ENCODE data around the gene MRC1.

Gene MRC1

GRCh38 chr10:17873946-17874345, 64.8 kb downstream of the MRC1 start:
- H3K4me3 Mint-ChIP-seq: no peak overlapping the region
- no peaks in the 10 kb centered on the region for H3K27me3 Mint-ChIP-seq (ENCODE audit: low read depth)
- no peaks in the 10 kb centered on the region for H3K9me3 Mint-ChIP-seq
- H3K4me1 Mint-ChIP-seq (ENCODE audit: low read depth): no peaks in the 10 kb centered on the region
- no peak for DNase-seq (ENCODE audit: low spot score)
- H3K27ac Mint-ChIP-seq: no peak overlapping the region
- no peaks in the 10 kb centered on the region for H3K36me3 Mint-ChIP-seq (ENCODE audit: low read depth)

- Mint-ChIP-seq H3K27ac (no peak overlapping the region), H3K4me3 (no peak overlapping the region), H3K36me3 (ENCODE audit: low read depth) (no peaks in the 10 kb centered on the region), H3K27me3 (ENCODE audit: low read depth) (no peaks in the 10 kb centered on the region), H3K4me1 (ENCODE audit: low read depth) (no peaks in the 10 kb centered on the region), H3K9me3 (no peaks in the 10 kb centered on the region)
- no peak for DNase-seq (ENCODE audit: low spot score)
These were observed 68.0 kb downstream of the MRC1 start for GRCh38 chr10:17877121-17877520.

- Mint-ChIP-seq H3K4me1 (ENCODE audit: low read depth) (no peaks in the 10 kb centered on the region), H3K27ac (no peak overlapping the region), H3K27me3 (ENCODE audit: low read depth) (no peaks in the 10 kb centered on the region), H3K4me3 (no peak overlapping the region), H3K9me3 (peaks cover 4% of the 10 kb centered on the region), H3K36me3 (ENCODE audit: low read depth) (no peaks in the 10 kb centered on the region)
- no peak for DNase-seq (ENCODE audit: low spot score)
These were observed 69.7 kb downstream of the MRC1 start for GRCh38 chr10:17878896-17879295.

- H3K9me3 Mint-ChIP-seq: peaks cover 10% of the 10 kb centered on the region
- no peaks in the 10 kb centered on the region for H3K4me1 Mint-ChIP-seq (ENCODE audit: low read depth)
- H3K4me3 Mint-ChIP-seq: no peak overlapping the region
- no peaks in the 10 kb centered on the region for H3K27me3 Mint-ChIP-seq (ENCODE audit: low read depth)
- DNase-seq (ENCODE audit: low spot score): no peak
- H3K27ac Mint-ChIP-seq: no peak overlapping the region
- no peaks in the 10 kb centered on the region for H3K36me3 Mint-ChIP-seq (ENCODE audit: low read depth)
These were observed 71.5 kb downstream of the MRC1 start for GRCh38 chr10:17880601-17881000.

GRCh38 chr10:17882557-17882956, 73.4 kb downstream of the MRC1 start:
- no peak overlapping the region for H3K27ac Mint-ChIP-seq
- no peaks in the 10 kb centered on the region for H3K27me3 Mint-ChIP-seq (ENCODE audit: low read depth)
- H3K36me3 Mint-ChIP-seq (ENCODE audit: low read depth): no peaks in the 10 kb centered on the region
- H3K9me3 Mint-ChIP-seq: peaks cover 10% of the 10 kb centered on the region
- no peak overlapping the region for H3K4me3 Mint-ChIP-seq
- no peak for DNase-seq (ENCODE audit: low spot score)
- no peaks in the 10 kb centered on the region for H3K4me1 Mint-ChIP-seq (ENCODE audit: low read depth)

- no peak overlapping the region for H3K4me3 Mint-ChIP-seq
- H3K36me3 Mint-ChIP-seq (ENCODE audit: low read depth): no peaks in the 10 kb centered on the region
- no peak overlapping the region for H3K27ac Mint-ChIP-seq
- H3K4me1 Mint-ChIP-seq (ENCODE audit: low read depth): no peaks in the 10 kb centered on the region
- no peak for DNase-seq (ENCODE audit: low spot score)
- no peaks in the 10 kb centered on the region for H3K27me3 Mint-ChIP-seq (ENCODE audit: low read depth)
- peaks cover 10% of the 10 kb centered on the region for H3K9me3 Mint-ChIP-seq
These were observed 74.5 kb downstream of the MRC1 start for GRCh38 chr10:17883621-17884020.

- no peaks in the 10 kb centered on the region for H3K27me3 Mint-ChIP-seq (ENCODE audit: low read depth)
These were observed 79.0 kb downstream of the MRC1 start for GRCh38 chr10:17888189-17888588.

GRCh38 chr10:17891435-17891834, 82.3 kb downstream of the MRC1 start:
- H3K36me3 Mint-ChIP-seq (ENCODE audit: low read depth): no peaks in the 10 kb centered on the region
- no peaks in the 10 kb centered on the region for H3K9me3 Mint-ChIP-seq
- no peaks in the 10 kb centered on the region for H3K27me3 Mint-ChIP-seq (ENCODE audit: low read depth)
- H3K4me3 Mint-ChIP-seq: no peak overlapping the region
- H3K4me1 Mint-ChIP-seq (ENCODE audit: low read depth): no peaks in the 10 kb centered on the region
- no peak for DNase-seq (ENCODE audit: low spot score)
- H3K27ac Mint-ChIP-seq: no peak overlapping the region

More at GRCh38 chr10:17888189-17888588, 79.0 kb downstream of the MRC1 start:
- Mint-ChIP-seq H3K27ac (no peak overlapping the region), H3K4me3 (no peak overlapping the region), H3K36me3 (ENCODE audit: low read depth) (no peaks in the 10 kb centered on the region), H3K4me1 (ENCODE audit: low read depth) (no peaks in the 10 kb centered on the region), H3K9me3 (peaks cover 6% of the 10 kb centered on the region)
- DNase-seq (ENCODE audit: low spot score): no peak

- Mint-ChIP-seq H3K27ac (no peak overlapping the region), H3K4me1 (ENCODE audit: low read depth) (no peaks in the 10 kb centered on the region), H3K9me3 (no peaks in the 10 kb centered on the region), H3K27me3 (ENCODE audit: low read depth) (no peaks in the 10 kb centered on the region), H3K36me3 (ENCODE audit: low read depth) (no peaks in the 10 kb centered on the region), H3K4me3 (no peak overlapping the region)
- DNase-seq (ENCODE audit: low spot score): no peak
These were observed 95.4 kb downstream of the MRC1 start for GRCh38 chr10:17904564-17904963.

- H3K36me3 Mint-ChIP-seq (ENCODE audit: low read depth): no peaks in the 10 kb centered on the region
- H3K4me3 Mint-ChIP-seq: no peak overlapping the region
- H3K9me3 Mint-ChIP-seq: no peaks in the 10 kb centered on the region
- no peak for DNase-seq (ENCODE audit: low spot score)
- no peak overlapping the region for H3K27ac Mint-ChIP-seq
- H3K4me1 Mint-ChIP-seq (ENCODE audit: low read depth): no peaks in the 10 kb centered on the region
- H3K27me3 Mint-ChIP-seq (ENCODE audit: low read depth): no peaks in the 10 kb centered on the region
These were observed 96.3 kb downstream of the MRC1 start for GRCh38 chr10:17905491-17905890.

GRCh38 chr10:17906002-17906401, 96.9 kb downstream of the MRC1 start:
- H3K4me3 Mint-ChIP-seq: no peak overlapping the region
- no peak for DNase-seq (ENCODE audit: low spot score)
- H3K27ac Mint-ChIP-seq: no peak overlapping the region
- no peaks in the 10 kb centered on the region for H3K36me3 Mint-ChIP-seq (ENCODE audit: low read depth)
- no peaks in the 10 kb centered on the region for H3K4me1 Mint-ChIP-seq (ENCODE audit: low read depth)
- H3K9me3 Mint-ChIP-seq: no peaks in the 10 kb centered on the region
- no peaks in the 10 kb centered on the region for H3K27me3 Mint-ChIP-seq (ENCODE audit: low read depth)

- Mint-ChIP-seq H3K36me3 (ENCODE audit: low read depth) (no peaks in the 10 kb centered on the region), H3K9me3 (no peaks in the 10 kb centered on the region), H3K4me1 (ENCODE audit: low read depth) (no peaks in the 10 kb centered on the region), H3K27me3 (ENCODE audit: low read depth) (no peaks in the 10 kb centered on the region), H3K27ac (no peak overlapping the region), H3K4me3 (no peak overlapping the region)
- DNase-seq (ENCODE audit: low spot score): no peak
These were observed 98.5 kb downstream of the MRC1 start for GRCh38 chr10:17907641-17908040.

GRCh38 chr10:17910125-17910789, 101.1 kb downstream of the MRC1 start:
- no peaks in the 10 kb centered on the region for H3K36me3 Mint-ChIP-seq (ENCODE audit: low read depth)
- H3K27ac Mint-ChIP-seq: no peak overlapping the region
- H3K9me3 Mint-ChIP-seq: no peaks in the 10 kb centered on the region
- H3K27me3 Mint-ChIP-seq (ENCODE audit: low read depth): no peaks in the 10 kb centered on the region
- no peak overlapping the region for H3K4me3 Mint-ChIP-seq
- no peaks in the 10 kb centered on the region for H3K4me1 Mint-ChIP-seq (ENCODE audit: low read depth)
- no peak for DNase-seq (ENCODE audit: low spot score)

- Mint-ChIP-seq H3K27me3 (ENCODE audit: low read depth) (no peaks in the 10 kb centered on the region), H3K4me1 (ENCODE audit: low read depth) (no peaks in the 10 kb centered on the region), H3K27ac (no peak overlapping the region), H3K36me3 (ENCODE audit: low read depth) (no peaks in the 10 kb centered on the region), H3K9me3 (no peaks in the 10 kb centered on the region), H3K4me3 (no peak overlapping the region)
- DNase-seq (ENCODE audit: low spot score): no peak
These were observed 103.6 kb downstream of the MRC1 start for GRCh38 chr10:17912754-17913153.

- no peaks in the 10 kb centered on the region for H3K36me3 Mint-ChIP-seq (ENCODE audit: low read depth)
- no peaks in the 10 kb centered on the region for H3K27me3 Mint-ChIP-seq (ENCODE audit: low read depth)
- DNase-seq (ENCODE audit: low spot score): no peak
- no peak overlapping the region for H3K27ac Mint-ChIP-seq
- no peaks in the 10 kb centered on the region for H3K9me3 Mint-ChIP-seq
- H3K4me1 Mint-ChIP-seq (ENCODE audit: low read depth): no peaks in the 10 kb centered on the region
- no peak overlapping the region for H3K4me3 Mint-ChIP-seq
These were observed 104.5 kb downstream of the MRC1 start for GRCh38 chr10:17913604-17914003.
